ENCODE data around the gene MSL2.
"Not testable (repeated sequence)": the region's sequence is repeated elsewhere in the genome, so short reads cannot be mapped to it uniquely, and the experiment has no call there.

MSL2 gene

GRCh38 chr3:136146981-136147729 lies 49.0 kb downstream of the MSL2 start:
- DNase-seq (ENCODE audit: low read depth), result no peak

DNA sequence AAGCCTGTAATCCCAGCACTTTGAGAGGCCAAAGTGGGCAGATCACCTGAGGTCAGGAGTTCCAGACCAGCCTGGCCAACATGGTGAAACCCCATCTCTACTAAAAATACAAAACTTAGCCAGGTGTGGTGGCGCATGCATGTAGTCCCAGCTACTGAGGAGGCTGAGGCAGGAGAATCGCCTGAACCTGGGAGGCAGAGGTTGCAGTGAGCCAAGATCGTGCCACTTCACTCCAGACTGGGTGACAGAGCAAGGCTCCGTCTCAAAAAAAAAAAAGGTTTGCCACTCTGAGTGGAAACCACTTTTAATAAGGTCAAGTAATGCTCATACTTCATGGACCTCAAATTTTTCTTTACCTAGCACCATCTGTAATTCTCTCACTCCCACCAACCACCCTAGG lies 51.7 kb downstream of the MSL2 start:
- DNase-seq (ENCODE audit: low read depth), result not testable (repeated sequence)

DNA sequence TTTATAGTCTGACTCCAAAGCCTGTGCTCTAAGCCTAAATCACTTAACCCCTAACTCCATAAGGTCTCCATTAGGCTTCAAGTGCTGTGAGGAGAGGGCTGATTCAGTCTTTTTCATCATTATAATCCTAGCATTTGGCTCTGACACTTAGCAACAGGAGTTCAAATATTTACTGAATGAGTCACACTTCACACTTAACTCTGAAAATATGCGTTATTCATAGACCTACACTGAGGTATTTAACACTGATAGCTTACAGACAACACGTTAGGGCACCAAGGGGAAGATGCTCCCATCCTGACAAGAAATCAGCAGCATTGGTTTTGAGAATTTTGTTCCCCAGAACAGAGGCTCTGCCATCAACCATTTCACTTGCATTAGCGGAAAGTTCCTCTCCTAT lies 53.5 kb downstream of the MSL2 start:
- DNase-seq (ENCODE audit: low read depth), result no peak

- no peak for DNase-seq (ENCODE audit: low read depth)
These were observed 54.2 kb downstream of the MSL2 start for GRCh38 chr3:136141891-136142290.

DNA sequence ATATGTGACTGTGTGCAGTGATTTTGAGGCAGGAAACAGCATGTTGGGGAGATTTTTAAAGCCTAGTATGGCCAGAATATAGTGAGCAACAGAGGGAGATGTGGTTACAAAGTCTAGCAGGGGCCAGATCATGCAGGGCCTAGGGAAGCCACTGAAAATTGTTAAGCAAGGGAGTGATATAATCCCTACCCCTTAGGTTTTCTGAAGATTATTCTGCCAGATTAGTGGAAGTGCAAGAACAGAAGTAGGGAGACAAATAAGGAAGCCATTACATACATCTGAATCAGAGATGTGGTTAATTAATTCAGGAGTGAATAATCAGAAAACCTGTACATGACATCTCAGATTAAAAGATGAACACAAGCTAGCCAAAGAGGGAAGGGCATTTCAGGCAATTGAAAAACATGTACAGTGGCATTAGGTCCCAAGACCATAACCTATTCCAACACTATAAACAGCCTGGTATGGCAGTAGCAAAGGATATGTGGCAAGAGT lies 54.8 kb downstream of the MSL2 start:
- no peak for DNase-seq (ENCODE audit: low read depth)

- no peak for DNase-seq (ENCODE audit: low read depth)
These were observed 59.7 kb downstream of the MSL2 start for GRCh38 chr3:136136454-136136853.

GRCh38 chr3:136135039-136135802 lies 60.9 kb downstream of the MSL2 start:
- no peak for DNase-seq (ENCODE audit: low read depth)

DNA sequence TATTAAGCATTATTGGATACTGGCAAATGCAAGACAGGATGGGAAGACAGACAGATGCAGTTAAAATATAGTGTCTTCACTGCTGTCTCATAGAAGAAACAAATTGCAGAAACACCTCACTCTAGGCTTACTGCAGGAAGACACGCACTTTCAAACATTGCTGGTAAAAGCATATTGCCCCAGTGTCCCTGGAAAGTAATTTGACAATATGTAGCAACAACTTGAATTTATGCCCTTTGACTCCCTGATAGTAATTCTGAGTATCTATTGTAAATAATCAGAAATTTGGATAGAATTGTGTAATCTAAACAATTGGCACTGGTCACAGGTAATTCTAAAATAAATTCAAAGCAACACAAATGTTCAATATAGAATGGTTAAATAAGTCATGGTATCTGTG lies 62.0 kb downstream of the MSL2 start:
- DNase-seq (ENCODE audit: low read depth), result no peak

DNA sequence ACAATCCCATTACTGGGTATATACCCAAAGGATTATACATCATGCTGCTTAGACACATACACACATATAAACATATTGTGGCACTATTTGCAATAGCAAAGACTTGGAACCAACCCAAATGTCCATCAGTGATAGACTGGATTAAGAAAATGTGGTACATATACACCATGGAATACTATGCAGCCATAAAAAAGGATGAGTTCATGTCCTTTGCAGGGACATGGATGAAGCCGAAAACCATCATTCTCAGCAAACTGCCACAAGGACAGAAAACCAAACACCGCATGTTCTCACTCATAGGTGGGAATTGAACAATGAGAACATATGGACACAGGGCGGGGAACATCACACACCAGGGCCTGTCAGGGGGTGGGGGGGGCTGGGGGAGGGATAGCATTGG lies 64.5 kb downstream of the MSL2 start:
- DNase-seq (ENCODE audit: low read depth), result not testable (repeated sequence)

GRCh38 chr3:136122006-136122405 lies 74.1 kb downstream of the MSL2 start:
- no peak for DNase-seq (ENCODE audit: low read depth)

- DNase-seq (ENCODE audit: low read depth), result no peak
These were observed 75.5 kb downstream of the MSL2 start for GRCh38 chr3:136120373-136121348.

DNA sequence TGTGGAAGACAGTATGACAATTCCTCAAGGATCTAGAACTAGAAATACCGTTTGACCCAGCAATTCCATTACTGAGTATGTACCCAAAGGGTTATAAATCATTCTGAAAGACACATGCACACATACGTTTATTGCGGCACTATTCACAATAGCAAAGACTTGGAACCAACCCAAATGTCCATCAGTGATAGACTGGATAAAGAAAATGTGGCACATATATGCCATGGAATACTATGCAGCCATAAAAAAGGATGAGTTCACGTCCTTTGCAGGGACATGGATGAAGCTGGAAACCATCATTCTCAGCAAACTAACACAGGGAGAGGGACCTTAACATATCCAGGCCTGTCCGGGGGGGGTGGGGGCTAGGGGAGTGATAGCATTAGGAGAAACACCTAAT lies 76.4 kb downstream of the MSL2 start:
- DNase-seq (ENCODE audit: low read depth), result not testable (repeated sequence)

- DNase-seq (ENCODE audit: low read depth), result not testable (repeated sequence)
These were observed 76.8 kb downstream of the MSL2 start for GRCh38 chr3:136119332-136119731.

DNA sequence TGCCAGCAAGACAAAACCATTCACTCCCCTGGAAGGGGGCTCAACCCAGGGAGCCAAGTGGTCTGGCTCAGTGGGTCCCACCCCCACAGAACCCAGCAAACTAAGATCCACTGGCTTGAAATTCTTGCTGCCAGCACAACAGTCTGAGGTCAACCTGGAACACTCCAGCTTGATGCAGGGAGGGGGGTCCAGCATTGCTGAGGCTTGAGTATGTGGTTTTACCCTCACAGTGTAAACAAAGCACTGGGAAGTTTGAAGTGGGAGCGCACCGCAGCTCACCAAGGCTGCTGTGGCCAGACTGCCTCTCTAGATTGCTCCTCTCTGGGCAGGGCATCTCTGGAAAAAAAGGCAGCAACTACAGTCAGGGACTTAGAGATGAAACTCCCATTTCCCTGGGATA lies 81.7 kb downstream of the MSL2 start:
- DNase-seq (ENCODE audit: low read depth), result no peak

- no peak for DNase-seq (ENCODE audit: low read depth)
These were observed 85.7 kb downstream of the MSL2 start for GRCh38 chr3:136110481-136110880.

- DNase-seq (ENCODE audit: low read depth), result no peak
These were observed 86.6 kb downstream of the MSL2 start for GRCh38 chr3:136109499-136109898.

DNA sequence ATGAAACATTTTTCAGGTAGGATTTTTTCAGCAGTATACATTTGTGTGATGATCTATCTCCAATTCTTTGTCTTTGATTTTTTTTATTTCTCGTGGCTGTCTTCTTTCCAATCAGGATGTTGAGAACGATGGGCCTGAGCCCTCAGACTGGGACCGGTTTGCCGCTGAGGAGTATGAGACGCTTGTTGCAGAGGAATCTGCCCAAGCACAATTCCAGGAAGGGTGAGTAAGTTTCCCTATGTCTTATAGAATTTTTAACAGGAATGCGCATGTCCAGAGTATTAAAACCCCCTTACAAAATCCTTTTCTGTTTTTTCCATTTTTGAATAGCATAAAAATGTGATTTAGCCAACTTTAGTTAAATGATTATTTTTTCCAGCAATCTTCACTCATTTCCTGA lies 90.0 kb downstream of the MSL2 start:
- DNase-seq (ENCODE audit: low read depth), result no peak

DNA sequence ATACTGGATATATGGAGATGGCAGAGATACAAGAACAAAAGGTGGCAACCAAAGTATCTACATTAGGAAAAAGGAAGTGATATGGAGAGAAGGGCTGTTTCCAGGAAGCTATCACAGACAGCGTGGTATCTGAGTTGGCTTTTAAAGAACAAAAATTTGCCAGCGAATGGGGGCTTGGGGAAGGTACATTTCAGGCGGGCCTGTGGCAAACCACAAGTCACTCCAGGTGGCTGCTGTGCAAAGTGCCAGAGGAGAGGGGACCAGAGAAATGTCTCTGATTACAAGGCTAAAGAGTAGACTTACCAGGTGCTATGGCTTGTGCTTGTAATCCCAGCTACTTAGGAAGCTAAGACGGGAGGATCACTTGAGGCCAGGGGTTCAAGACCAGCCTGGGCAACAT lies 91.1 kb downstream of the MSL2 start:
- DNase-seq (ENCODE audit: low read depth), result no peak
